GM10266 (cell line): Measurements from ENCODE around the gene CST5.

Experiments
- DNase-seq: peaks from one replicate; pipeline ENCODE4 v3.0.0; 2012; ENCODE audit errors: extremely low spot score
- CTCF ChIP-seq: IDR thresholded peaks from 2 replicates; pipeline ENCODE4 v1.5.1; 2012; ENCODE audit warnings: mild to moderate bottlenecking, low read depth; ENCODE audit not compliant: control insufficient read depth, insufficient read depth; ENCODE audit errors: missing control alignments

Gene CST5, protein sequence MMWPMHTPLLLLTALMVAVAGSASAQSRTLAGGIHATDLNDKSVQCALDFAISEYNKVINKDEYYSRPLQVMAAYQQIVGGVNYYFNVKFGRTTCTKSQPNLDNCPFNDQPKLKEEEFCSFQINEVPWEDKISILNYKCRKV

DNA sequence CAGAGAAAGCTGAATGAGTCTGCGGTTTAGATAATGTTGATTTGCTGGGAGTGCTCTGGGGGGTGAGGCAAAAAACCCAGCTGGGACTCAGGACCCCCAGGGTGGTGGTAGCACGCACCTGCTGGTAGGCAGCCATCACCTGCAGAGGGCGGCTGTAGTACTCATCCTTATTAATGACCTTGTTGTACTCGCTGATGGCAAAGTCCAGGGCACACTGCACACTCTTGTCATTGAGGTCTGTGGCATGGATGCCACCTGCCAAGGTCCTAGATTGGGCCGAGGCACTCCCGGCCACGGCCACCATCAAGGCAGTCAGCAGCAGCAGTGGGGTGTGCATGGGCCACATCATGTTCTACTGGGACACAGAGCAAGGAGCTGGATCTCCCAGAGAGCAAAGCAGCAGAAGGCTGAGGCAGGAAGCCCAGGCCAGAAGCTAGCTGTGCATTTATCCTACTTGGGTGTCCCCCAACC is at the start of gene CST5:
TSS of gene CST5 (minus strand) at position 421 of the 471 bp plus-strand sequence. CDS start at position 349, 72 bp downstream.
- DNase-seq = no peak
- no peak for TF ChIP-seq CTCF

GRCh38 chr20:23928788-23929187 is 49.2 kb upstream of the CST5 start:
- no peak for DNase-seq
- TF ChIP-seq CTCF = no peak

GRCh38 chr20:23928353-23928752 is 48.8 kb upstream of the CST5 start:
- TF ChIP-seq CTCF = no peak

DNA sequence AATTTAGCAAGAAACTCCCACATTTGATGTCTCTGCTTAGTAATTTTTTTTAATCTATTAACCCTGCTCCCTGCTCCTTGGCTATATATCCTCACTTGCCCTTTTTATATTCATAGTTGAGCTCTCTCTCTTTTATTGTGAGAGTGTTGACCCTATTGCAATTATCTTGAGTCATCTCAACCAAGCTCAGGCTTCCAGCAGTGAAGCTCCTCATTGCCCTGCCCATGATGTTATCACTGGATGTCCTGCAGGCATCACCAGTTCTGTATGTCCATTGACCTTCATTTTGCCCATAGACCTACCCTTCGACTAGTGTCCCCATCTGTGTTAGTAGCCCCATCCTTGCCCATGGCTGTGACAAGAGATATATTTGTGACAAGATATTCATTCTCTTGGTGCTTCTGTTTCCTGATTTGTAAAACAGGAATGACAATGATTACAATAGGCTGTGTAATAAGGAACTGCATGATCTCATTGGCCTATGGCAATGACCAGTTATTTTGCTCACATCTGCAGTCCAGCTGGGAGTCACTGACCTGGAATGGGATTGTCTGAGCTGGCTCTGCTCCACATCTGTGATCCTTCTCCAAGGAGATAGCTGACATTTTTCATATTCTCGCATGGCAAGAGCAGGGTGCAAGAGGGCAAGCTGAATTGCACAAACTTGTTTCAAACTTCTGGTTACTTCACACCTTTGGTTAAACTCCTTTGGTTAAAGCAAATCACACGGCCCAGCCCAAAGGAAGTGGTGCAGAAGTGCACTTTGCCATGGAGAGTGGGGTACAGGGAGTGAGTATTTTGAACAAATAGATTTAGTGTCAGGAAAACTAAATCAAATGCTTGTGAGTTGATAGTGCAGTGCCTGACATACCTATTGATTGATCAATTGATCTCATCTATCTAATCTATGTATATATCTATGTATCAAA is 47.7 kb upstream of the CST5 start:
- TF ChIP-seq CTCF = no peak
- DNase-seq = no peak

More at GRCh38 chr20:23928353-23928752, 48.8 kb upstream of the CST5 start:
- no peak for DNase-seq

GRCh38 chr20:23926526-23926880 is 47.0 kb upstream of the CST5 start:
- TF ChIP-seq CTCF = no peak
- DNase-seq = no peak

GRCh38 chr20:23925789-23926525 is 46.4 kb upstream of the CST5 start:
- no peak for TF ChIP-seq CTCF
- DNase-seq = no peak
